BJ (cell line): ENCODE data around the gene AAGAB. TPM values are rescaled to one million over a fixed set of nuclear protein-coding genes. Genes with fewer than 3 reads are reported as not detected.

Experiments used
- CTCF ChIA-PET: fragments of 350-600 bp; formaldehyde crosslinking; extraction: SDS; loops from one replicate; lab custom pipeline; 2021; ENCODE audit warnings: antibody characterized with exemption, inconsistent platforms; lab: Yijun Ruan, JAX
- POLR2A ChIA-PET: fragments of 300-600 bp; sonication (Branson Sonifier 250); formaldehyde crosslinking; extraction: SDS; loops from one replicate; lab custom pipeline; 2021; ENCODE audit warnings: antibody characterized with exemption; lab: Charles Lee
- DNase-seq: peaks from one replicate; pipeline ENCODE4 v3.0.0-alpha.2; 2011; ENCODE audit warnings: low read depth
- H3K27me3 ChIP-seq: 2 replicates; pipeline ENCODE4 v1.6.0; 2011; ENCODE audit warnings: low read length; ENCODE audit not compliant: control insufficient read depth, insufficient read depth
- H3K36me3 ChIP-seq: 2 replicates; pipeline ENCODE4 v1.5.1; 2011; ENCODE audit warnings: low read length; ENCODE audit not compliant: control insufficient read depth, insufficient read depth
- H3K4me3 ChIP-seq: 2 replicates; pipeline ENCODE4 v1.5.1; 2011; ENCODE audit warnings: low read depth, mild to moderate bottlenecking, control low read depth, low read length
- polyA plus RNA-seq: library from polyadenylated mRNA; depleted of rRNA; stranded (reverse); fragments of >200 nt; gene quantifications from 2 replicates; pipeline ENCODE4 v1.2.3, GENCODE V29; 2011
- TF ChIP-seq, protein P1 (sequence below): IDR thresholded peaks from 2 replicates; pipeline ENCODE4 v1.5.1; 2011; ENCODE audit warnings: low read depth, mild to moderate bottlenecking, control low read depth, inconsistent platforms, low read length, moderate library complexity; ENCODE audit not compliant: insufficient read depth

AAGAB gene
- polyA plus RNA-seq, 1 experiment, result 28.4 TPM

DNA sequence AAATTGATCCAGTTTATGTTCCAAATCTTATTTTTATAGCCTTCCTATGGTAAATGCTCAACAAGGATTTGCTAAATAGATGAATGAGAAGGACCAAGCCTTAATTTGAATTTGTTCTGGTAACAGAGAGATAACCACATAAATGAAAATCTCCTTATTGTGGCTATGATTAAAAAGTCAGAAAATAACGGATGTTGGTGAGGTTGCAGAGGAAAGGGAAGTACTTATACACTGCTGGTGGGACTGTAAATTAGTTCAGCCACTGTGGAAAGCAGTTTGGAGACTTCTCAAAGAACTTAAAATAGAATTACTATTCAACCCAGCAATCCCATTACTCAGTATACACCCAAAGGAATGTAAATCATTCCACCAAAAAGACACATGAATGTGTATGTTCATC is 26.2 kb downstream of the AAGAB start:
- ChIA-PET POLR2A (no interaction called here), CTCF (no interaction called here)
- no peaks in the 10 kb centered on the region for H3K36me3 ChIP-seq
- H3K4me3 ChIP-seq, result no peak overlapping the region
- DNase-seq, result no peak
- TF ChIP-seq, protein P1, sequence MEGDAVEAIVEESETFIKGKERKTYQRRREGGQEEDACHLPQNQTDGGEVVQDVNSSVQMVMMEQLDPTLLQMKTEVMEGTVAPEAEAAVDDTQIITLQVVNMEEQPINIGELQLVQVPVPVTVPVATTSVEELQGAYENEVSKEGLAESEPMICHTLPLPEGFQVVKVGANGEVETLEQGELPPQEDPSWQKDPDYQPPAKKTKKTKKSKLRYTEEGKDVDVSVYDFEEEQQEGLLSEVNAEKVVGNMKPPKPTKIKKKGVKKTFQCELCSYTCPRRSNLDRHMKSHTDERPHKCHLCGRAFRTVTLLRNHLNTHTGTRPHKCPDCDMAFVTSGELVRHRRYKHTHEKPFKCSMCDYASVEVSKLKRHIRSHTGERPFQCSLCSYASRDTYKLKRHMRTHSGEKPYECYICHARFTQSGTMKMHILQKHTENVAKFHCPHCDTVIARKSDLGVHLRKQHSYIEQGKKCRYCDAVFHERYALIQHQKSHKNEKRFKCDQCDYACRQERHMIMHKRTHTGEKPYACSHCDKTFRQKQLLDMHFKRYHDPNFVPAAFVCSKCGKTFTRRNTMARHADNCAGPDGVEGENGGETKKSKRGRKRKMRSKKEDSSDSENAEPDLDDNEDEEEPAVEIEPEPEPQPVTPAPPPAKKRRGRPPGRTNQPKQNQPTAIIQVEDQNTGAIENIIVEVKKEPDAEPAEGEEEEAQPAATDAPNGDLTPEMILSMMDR, result no peak
- H3K27me3 ChIP-seq, result no peaks in the 10 kb centered on the region

DNA sequence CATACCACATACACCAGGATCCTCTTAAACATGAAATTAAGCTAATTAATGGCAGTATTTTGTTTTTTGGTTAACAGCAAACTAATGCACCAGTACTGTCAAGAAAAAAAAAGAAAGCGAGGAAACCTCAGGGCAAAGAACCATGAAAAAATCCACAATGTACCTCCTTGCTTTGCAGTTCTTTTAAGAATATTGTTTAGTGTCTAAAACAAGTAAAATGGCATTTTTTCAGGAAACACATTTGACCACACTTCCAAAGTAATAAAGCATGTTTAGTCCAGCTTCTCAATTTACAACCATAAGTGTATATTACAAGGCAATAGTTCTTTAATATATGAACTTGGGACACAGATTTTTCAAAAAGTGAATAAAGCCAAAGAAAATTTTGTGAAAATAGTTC is 26.6 kb downstream of the AAGAB start:
- TF ChIP-seq, protein P1, result no peak
- Histone ChIP-seq H3K36me3 (no peaks in the 10 kb centered on the region), H3K4me3 (no peak overlapping the region), H3K27me3 (no peaks in the 10 kb centered on the region)
- ChIA-PET CTCF (no interaction called here), POLR2A (no interaction called here)
- no peak for DNase-seq

DNA sequence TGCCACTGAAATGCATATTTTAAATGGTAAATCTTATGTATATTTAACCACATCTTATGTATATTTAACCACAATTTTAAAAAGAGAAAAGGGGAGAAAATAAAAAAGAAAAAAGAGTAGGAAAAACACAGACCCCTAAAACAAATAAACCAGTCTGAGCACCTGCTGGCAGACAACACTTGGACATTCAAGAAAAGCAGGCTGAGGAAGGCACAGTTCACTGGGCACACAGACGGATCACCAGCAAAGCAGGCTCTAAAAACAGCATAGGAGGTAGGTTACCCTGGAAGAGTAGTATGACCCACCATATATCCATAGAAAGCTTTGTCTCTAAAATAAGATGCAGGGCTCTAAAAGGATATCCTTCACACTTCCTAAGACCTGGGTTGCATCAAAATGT is 27.0 kb downstream of the AAGAB start:
- Histone ChIP-seq H3K27me3 (no peaks in the 10 kb centered on the region), H3K4me3 (no peak overlapping the region), H3K36me3 (no peaks in the 10 kb centered on the region)
- TF ChIP-seq, protein P1, result no peak
- POLR2A ChIA-PET, result no interaction called here
- DNase-seq, result no peak
- CTCF ChIA-PET, result no interaction called here

DNA sequence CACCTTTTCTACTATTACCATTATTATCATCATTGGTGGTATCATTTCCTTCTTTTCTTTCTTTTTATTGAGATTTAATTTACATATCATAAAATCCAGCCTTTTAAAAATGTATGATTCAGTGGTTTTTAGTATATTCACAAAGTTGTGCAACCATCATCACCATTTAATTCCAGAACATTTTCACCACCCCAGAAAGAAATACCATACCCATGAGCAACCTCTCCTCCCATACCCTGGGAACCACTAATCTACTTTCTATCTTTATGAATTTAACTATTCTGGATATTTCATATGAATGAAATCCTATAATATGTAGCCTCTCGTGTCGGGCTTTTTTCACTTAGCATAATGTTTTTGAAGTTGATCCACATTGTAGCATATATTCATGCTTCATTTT is 29.1 kb downstream of the AAGAB start:
- peak; percentile 50 for DNase-seq
- CTCF ChIA-PET, result interaction anchor here (3.1 kb wide), 1 partner anchor 17 kb away, joined by 9 read pairs; no protein-coding TSS in a partner anchor

DNA sequence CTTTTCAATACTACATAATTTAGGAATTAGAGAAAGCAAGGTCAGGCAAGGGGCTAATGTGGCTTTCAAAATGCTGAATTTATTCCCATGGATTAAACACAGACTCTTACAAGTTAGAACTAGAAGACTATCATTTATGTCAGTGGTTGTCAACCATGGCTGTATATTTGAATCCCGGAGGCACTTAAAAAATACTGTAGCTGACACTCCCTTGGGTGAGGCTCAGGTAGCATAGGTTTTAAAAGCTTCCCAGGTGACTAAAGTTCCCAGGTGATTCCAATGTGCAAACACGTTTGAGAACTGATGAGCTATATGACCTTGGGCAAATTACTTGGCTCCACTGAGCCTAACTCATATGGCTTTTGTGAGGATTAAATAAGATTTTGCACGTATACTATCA is 29.6 kb downstream of the AAGAB start:
- CTCF ChIA-PET, result interaction anchor here (3.1 kb wide), 1 partner anchor 16 kb away, joined by 9 read pairs; no protein-coding TSS in a partner anchor
- no peak for DNase-seq
- POLR2A ChIA-PET, result no interaction called here

More for the DNA sequence above, 29.1 kb downstream of the AAGAB start:
- TF ChIP-seq, protein P1, result no peak
- no peaks in the 10 kb centered on the region for H3K27me3 ChIP-seq
- POLR2A ChIA-PET, result no interaction called here
- H3K4me3 ChIP-seq, result no peak overlapping the region
- H3K36me3 ChIP-seq, result no peaks in the 10 kb centered on the region

More for the DNA sequence above, 29.6 kb downstream of the AAGAB start:
- no peak overlapping the region for H3K4me3 ChIP-seq
- TF ChIP-seq, protein P1, result no peak
- no peaks in the 10 kb centered on the region for H3K36me3 ChIP-seq
- H3K27me3 ChIP-seq, result no peaks in the 10 kb centered on the region
